ENCODE data around the gene MORN3. TPM values are rescaled to one million over a fixed set of nuclear protein-coding genes. Genes with fewer than 3 reads are reported as not detected.

MORN3 gene
- total RNA-seq, 2 donors from 2014 or later = not detected

GRCh38 chr12:121611306-121611705 is 58.1 kb downstream of the MORN3 start:
- intact Hi-C loops (cut with DNase I) = no loop called here
- H3K27ac ChIP-seq = no peak overlapping the region

GRCh38 chr12:121610239-121611149 is 59.0 kb downstream of the MORN3 start:
- DNase-seq = no peak
- H3K4me3 ChIP-seq = no peak overlapping the region
- intact Hi-C loops (cut with DNase I) = no loop called here
- no peaks in the 10 kb centered on the region for H3K9me3 ChIP-seq
- H3K9ac ChIP-seq (ENCODE audit: low read depth in 2 of 2, low read length in 2 of 2) = no peak overlapping the region
- H3K27me3 ChIP-seq = no peaks in the 10 kb centered on the region
- H3K36me3 ChIP-seq = no peaks in the 10 kb centered on the region
- H3K4me1 ChIP-seq = no peaks in the 10 kb centered on the region
- no peak for TF ChIP-seq CTCF (IDR thresholded peaks at IDR 0.05)
- H3K27ac ChIP-seq = peak overlapping the region; percentile 17

More at GRCh38 chr12:121611306-121611705, 58.1 kb downstream of the MORN3 start:
- Histone ChIP-seq H3K27me3 (no peaks in the 10 kb centered on the region), H3K9me3 (no peaks in the 10 kb centered on the region), H3K4me1 (no peaks in the 10 kb centered on the region), H3K4me3 (no peak overlapping the region), H3K9ac (ENCODE audit: low read depth in 2 of 2, low read length in 2 of 2) (no peak overlapping the region), H3K36me3 (no peaks in the 10 kb centered on the region)
- no peak for DNase-seq
- no peak for TF ChIP-seq CTCF (IDR thresholded peaks at IDR 0.05)

GRCh38 chr12:121608301-121608700 is 61.2 kb downstream of the MORN3 start:
- no peak overlapping the region for H3K4me3 ChIP-seq
- H3K36me3 ChIP-seq = no peaks in the 10 kb centered on the region
- no peaks in the 10 kb centered on the region for H3K4me1 ChIP-seq
- no peaks in the 10 kb centered on the region for H3K9me3 ChIP-seq
- H3K9ac ChIP-seq (ENCODE audit: low read depth in 2 of 2, low read length in 2 of 2) = no peak overlapping the region
- DNase-seq = no peak
- no peaks in the 10 kb centered on the region for H3K27me3 ChIP-seq
- TF ChIP-seq CTCF (IDR thresholded peaks at IDR 0.05) = no peak
- no peak overlapping the region for H3K27ac ChIP-seq
- intact Hi-C loops (cut with DNase I) = no loop called here

- Histone ChIP-seq H3K4me1 (peaks cover 5% of the 10 kb centered on the region), H3K27me3 (no peaks in the 10 kb centered on the region), H3K4me3 (no peak overlapping the region), H3K36me3 (no peaks in the 10 kb centered on the region), H3K9me3 (no peaks in the 10 kb centered on the region), H3K27ac (no peak overlapping the region), H3K9ac (ENCODE audit: low read depth in 2 of 2, low read length in 2 of 2) (no peak overlapping the region)
- no peak for TF ChIP-seq CTCF (IDR thresholded peaks at IDR 0.05)
- no peak for DNase-seq
- intact Hi-C loops (cut with DNase I) = no loop called here
Measured at GRCh38 chr12:121603581-121603980, 65.9 kb downstream of the MORN3 start.

GRCh38 chr12:121602766-121603165 is 66.7 kb downstream of the MORN3 start:
- H3K27me3 ChIP-seq = no peaks in the 10 kb centered on the region
- H3K9ac ChIP-seq (ENCODE audit: low read depth in 2 of 2, low read length in 2 of 2) = no peak overlapping the region
- no peak overlapping the region for H3K4me3 ChIP-seq
- no peak for DNase-seq
- no peaks in the 10 kb centered on the region for H3K9me3 ChIP-seq
- H3K4me1 ChIP-seq = peaks cover 6% of the 10 kb centered on the region
- intact Hi-C loops (cut with DNase I) = no loop called here
- TF ChIP-seq CTCF (IDR thresholded peaks at IDR 0.05) = no peak
- no peaks in the 10 kb centered on the region for H3K36me3 ChIP-seq
- no peak overlapping the region for H3K27ac ChIP-seq
